Pons (tissue), 1 donor: ENCODE results near the gene SFXN5.

Experiments
- DNase-seq: peaks from one replicate; pipeline ENCODE4 v3.0.0-alpha.2; 2016; ENCODE audit warnings: low spot score

The SFXN5 gene

DNA sequence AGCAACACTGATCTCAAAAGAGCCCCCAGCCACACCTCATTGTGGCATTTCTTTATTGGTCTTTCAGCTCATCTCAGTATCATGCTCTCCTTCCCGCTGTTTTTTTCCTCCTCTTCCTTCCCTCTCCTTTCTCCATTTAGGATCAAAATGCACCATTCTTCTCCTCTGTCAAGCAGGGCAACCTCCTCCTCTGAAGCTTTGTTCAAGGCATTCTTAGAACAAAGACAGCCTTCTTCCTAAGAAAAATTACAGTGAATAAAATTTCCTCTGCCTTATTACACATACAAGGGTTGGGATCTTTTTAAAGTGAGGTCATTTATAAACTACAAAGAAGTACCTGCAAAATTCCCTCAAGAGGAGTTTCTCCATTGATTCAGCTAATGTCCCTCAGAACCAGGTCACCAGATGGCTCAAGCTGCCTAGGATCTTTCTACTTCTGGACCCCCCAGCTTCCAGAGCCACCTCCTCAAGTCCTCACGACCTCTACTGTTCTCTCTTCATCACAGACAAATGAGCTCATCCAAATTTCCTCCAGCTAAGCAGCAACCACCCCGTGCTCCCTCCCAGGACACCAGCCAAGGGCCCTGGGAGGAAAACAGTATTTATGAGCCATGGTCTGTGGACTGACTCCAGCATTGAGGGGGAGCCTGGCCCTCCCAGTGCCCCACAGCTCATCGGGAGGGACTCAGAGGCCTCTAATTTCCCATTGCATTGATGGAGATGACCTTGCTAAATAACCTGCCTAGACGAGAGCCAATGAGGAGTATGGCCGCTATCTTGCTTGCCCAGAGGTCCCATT is 18.0 kb downstream of the SFXN5 start:
- peak; percentile 51 for DNase-seq

DNA sequence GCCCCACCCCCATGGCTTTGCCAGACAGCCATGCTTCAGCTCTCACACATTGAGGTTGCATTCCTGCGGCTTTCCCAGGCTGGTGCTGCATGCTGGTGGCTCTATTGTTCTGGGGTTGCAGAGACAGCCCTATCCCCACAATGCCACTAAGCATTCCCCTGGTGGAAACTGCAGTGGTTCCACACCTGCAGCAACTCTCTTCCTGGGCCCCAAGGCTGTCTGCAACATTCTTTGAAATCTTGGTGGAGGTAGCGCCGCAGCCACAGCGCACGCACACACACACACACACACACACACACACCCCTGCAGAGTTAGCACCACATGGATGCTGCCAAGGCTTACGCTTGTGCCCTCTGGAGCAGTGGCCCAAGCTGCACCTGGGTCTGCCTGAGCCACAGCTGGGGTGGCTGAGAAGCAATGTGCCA is 21.4 kb downstream of the SFXN5 start:
- DNase-seq = no peak

DNA sequence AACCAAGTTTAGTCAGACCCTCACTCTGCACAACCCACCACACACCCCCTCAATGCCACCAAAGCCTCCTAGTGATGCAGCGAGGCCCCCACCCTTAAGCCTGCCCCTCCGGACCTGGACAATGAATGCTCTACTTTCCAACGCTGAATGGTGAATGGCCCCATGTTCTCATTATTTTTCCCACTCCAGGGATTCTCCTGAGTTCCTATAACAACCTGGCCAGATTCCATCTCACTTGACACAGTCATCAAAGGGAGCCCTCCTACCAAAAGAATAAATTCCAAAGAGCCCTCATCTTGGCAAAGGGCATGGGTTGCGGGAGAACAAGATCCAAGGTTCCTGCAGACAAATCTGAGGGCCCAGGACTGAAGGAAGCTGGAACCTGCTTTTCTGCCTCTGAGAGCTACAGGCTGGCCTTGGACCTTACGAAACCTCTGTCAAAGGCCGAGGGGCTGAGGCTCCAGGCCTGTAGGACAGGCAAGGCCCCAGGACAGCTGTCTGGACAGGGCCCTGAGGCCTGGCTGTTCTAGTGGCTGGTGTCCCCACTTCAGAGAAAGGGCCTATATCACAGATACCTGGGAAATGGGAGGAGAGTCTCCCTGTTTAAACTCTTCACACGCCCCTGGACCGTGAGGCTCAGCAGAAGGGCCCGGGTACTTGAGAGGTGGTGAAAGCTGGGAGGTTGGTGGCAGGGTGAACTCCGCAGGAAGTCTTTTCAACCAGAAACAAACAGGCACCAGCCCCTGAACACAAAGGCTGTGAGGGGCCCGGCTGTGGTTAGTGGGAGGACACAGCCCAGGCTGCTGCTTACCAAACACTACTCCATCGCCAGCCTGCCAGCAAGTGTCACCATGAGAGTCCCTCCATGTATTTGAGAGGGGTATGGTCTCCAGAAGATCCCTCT is 27.3 kb downstream of the SFXN5 start:
- peak; percentile 59 for DNase-seq

DNA sequence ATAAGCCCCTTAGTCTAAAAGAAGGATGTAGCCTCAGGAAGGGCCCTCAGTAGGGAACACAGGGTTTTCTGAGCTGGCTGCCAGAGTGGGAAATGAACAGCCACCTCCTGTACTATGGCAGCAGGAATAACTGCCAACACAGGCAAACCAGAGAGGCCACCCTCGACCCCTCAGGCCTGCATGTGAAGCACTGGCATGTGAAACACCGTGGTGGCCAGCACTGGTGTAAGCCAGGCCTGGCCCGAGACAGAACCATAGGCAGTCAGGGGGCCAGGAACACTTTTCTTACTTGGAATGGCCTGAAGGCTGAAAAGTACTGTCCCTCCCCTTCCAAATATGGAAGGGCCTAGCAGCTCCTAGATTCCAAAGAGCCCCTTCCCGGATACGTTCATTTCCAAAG is 28.2 kb downstream of the SFXN5 start:
- DNase-seq = no peak

DNA sequence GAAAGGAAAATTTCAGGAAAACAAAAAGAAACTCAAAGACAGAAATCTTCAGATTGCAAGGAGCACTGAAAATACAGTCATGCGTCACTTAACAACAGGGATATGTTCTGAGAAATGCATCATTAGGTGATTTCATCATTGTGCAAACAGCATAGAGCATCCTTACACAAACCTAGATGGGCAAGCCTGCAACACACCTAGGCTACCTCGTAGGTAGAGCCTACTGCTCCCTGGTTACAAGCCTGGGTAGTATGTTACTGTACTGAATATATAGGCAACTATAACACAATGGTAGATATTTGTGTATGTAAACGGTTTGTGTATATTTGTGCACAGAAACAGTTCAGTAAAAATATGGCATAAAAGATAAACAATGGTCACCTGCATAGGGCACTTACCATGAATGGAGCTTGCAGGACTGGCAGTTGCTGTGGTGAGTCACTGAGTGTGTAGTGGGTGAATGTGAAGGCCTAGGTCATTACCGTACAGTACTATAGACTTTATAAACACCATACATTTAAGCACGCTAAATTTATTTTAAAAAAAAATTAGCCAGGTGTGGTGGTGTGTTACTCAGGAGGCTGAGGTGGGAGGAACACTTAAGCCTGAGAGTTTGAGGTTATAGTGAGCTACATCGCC is 33.4 kb downstream of the SFXN5 start:
- DNase-seq = no peak

DNA sequence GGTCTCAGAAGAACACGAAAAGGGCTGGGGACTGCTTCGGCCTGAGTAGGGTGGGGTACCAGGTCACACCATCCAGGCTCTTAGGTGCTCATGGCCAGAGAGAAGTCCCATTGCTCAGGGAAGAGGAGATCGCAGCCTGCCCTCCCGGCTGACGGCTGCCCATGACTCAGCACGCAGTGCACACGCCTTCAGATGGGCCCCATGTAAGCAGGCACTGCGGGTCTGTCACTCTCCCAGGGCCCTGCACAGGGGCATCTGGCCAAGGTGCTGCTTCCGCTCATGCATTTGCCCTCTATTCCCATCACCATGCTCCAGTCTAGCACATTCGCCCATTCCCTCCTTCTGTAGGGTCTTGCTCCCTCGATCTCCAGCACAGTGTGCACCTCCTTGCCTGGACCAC is 34.7 kb downstream of the SFXN5 start:
- DNase-seq = no peak

DNA sequence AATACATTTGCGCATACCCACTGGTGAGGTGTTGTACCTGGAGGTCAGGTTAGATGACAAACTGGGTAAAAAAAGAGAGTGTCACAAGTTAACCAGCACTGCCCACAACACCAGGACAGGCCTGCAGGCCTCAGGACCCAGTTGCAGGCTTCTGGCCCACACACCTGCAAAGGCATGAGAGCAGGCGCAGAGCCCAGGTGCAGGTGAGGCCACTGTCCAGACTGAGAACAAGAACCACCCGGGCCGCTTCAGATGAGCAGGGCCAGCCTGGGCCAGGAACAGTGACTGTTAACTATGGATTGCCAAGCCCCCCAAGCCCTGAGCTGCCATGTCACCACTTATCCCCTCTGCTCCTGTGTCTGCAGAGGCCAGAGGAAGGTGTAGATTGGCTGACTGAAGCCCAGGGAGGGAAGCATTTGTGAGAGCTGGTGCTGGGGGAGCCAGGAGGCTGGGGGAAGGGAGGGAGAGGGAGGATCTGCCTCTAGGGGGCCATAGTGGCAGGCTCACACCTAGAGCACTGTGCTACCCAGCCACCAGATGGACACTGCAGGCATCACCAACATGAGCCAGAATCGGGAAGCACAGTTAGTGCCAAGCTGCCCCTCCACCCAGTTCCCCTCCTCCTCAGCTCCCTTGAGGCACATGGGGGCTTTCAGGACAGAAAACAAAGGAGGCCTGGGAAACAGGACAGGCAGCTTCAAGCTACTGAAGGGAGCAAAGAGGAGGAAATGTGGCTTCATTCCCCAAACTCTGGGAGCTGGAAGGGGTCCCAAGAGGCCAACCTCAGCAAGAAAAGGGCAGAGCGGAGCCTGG is 35.4 kb downstream of the SFXN5 start:
- DNase-seq = peak; percentile 55

DNA sequence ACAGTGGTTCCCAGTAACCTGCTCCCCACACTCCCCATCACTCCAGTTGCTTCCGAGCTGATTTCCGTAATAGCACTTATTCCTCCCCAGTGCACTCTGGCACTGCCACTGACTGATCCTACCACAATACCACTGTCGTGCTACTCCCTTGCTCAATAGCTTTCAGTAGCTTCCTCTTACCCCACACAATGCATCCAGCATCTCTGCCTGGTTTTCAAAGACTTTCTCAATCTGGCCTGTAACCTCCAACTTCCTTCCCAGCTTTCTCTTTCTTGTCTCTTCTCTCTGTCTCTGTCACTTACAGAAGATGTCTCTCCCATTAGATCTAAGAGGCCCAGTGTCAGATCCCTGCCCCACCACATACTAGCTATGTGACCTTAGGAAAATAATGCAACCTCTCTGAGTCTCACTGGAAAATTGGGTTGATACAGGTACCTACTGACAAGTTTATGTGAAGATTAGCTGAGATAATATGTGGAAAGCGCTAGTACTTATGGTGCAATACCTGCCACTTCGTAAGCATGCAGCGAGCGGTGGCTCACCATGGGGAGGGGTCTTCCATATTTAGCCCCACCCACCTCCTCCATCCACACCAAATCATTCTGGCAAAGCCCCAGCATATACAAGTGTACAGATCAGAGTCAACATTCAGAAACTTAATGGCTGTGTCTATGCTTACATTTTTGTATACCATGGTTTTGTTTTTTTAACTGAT is 36.7 kb downstream of the SFXN5 start:
- DNase-seq = no peak

DNA sequence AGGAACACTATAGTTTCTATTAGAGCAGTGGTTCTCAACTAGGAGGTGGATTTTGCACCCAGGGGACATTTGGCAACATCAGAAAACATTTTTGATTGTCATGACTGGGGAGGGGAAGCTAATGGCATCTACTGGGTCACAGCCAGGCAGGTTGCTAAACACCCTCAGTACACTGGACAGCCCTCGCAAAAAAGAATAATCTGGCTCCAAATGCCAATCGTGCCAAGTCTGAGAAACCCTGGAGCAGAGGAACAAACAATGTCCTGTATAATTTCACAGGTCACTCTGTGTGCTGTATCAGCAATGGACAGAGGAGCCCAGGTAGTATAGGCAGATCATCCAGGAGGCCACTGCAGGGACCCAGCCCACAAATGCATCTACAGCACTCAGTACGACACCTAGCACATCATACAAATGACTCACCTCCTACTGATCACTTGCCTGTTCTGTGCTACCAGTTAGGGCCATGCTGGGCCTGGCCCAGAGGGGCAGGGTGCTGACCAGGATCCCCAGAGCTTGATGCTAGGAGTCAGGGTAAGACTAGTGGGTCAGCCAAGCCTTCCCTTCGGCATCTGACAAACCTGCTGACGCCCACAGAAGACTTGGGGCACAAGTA is 37.6 kb downstream of the SFXN5 start:
- DNase-seq = no peak

DNA sequence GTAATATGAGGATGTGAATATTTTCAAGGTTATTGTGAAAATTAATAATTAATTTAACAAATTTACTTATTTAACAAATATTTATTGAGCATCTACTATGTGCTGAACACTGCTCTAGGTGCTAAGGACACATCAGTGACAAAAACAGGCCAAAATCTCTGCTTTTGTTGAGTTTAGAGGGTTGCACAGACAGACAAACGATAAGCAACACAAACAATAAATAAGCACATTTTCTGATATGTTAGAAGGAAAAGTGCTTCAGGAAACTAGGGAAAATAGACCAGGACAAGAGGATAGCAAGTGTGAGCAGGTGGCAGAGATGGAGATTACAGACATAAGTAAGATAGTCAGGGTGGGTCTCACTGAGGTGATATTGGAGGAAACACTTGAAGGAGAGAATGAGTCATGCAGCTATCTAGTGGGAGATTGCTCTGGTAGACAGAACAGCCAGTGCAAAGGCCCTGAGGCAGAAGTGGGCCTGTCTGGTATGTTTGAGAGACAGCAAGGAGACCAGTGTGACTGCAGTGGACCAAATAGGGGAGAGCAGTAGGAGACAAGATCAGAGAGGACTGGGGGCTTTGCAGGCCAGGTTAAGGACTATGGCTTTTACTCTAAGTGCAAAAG is 38.3 kb downstream of the SFXN5 start:
- no peak for DNase-seq

DNA sequence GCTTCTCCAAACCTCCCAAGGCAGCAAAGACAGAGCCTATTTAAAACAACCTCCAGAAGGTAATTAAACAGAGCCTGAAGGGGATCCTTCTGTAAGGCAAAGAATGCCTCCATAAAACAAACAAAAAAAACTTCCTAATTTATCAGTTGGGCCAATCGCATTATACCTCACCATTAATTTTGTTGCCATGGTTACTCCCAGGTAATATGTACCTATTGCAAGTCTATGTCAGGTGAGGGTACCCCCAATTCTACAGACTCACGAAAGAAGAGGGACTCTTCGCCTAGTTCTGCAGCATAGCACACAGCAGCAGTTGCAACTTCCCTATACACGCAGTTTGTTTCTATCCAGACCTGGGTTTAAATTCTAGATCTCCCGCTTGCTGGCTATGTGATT is 38.8 kb downstream of the SFXN5 start:
- DNase-seq = no peak

DNA sequence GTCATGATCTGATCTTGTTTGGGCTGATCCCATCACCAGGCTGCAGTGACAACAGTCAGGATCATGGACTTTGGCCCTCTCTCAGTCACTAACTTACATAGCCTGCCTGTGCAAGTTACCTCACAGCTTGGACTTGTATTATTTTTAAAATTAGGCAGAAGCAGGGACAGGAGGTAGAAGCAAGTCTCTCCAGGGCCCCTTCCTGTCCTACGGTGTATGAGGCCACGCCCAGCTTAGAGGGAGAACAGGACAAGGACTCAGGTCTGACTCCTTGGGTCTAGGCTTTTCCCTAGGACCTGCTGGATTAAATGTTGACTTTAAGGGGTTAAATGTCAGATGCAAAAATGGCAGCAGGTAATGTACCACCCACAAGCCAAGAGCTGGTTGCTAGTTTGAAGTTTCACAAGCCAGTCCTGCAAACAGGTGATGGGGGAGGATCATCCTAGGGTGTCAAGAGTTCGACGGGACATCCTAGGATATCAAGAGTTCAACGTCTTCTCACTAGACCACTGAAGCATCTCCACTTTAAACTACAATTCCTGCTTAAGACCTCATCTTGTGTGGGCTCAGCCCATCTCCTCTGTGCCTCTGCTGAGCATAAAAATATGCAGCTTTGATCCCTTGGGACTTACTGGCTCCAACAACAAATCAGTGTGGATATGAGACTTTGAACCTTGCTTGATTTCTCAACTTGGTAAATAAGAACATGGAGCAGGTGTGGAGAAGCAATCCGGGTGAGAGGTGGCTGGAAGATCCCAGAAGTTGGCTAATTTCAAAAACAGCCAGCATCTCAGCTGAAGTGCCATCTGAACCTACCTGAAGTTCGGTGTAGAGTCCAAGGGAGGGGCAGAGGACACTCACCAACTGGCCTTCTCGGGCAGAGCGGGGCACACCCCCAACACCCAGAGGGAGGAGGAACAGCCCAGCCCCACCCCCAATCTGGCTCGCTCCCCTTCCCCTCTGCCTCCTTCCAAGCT is 39.5 kb downstream of the SFXN5 start:
- DNase-seq = no peak

DNA sequence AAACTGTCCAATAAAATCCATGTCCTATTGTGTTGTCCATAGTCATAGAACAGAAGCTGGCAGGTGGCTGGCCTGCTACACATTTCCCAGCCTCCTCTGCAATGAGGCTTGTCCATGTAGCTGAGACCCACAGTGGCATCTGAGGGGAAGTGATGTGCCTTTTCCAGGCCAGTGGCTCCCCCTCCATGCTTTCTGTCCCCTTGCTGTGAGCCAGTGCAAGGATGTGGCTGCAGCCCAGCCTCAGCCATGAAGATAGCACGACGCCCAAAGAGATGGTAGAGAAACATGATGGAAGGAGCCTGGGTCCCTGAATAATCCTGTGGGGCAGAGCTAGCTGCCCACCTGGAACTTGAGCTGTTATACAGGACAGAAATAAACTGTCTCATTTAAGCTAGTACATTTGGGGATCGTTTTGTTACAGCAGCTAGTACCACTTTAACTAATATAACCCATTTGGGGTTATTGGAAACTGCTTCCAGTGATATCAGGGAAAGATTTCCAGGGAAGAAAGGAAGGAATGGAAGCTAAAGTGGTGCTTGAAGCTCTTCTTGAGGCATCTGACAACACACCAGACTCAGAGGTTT is 40.3 kb downstream of the SFXN5 start:
- no peak for DNase-seq

DNA sequence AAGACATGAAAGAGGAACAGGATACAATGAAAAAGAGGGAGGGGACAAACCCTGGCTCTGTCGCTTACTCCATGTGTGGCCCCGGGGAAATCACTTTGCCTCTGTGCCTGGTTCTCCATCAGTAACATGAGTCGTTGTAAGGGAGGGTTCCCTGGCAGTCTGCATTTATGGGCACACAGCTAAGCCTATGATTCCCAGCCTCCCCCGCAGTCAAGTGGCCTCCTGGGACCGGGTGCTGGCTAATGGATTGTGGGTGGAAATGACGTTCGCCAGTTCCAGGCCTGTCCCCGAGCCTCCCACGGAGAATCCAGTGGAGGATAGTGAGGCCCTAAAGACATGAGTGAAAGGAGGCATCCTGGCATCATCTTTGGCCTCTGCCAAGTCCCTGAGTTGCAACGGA is 42.7 kb downstream of the SFXN5 start:
- DNase-seq = no peak

DNA sequence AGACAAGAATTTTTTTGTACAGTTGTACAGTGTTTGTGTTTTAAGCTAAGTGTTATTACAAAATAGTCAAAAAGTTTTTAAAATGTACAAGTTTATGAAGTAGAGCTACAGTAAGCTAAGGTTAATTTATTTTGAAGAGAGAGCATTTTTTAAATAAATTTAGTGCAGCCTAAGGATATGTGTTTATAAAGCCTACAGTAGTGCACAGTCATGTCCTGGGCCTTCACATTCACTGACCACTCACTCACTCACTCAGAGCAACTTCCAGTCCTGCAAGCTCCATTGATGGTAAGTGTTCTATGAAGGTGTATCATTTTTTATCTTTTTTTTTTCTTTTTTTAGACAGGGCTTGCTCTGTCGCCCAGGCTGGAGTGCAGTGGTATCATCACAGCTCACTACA is 44.2 kb downstream of the SFXN5 start:
- DNase-seq = no peak

DNA sequence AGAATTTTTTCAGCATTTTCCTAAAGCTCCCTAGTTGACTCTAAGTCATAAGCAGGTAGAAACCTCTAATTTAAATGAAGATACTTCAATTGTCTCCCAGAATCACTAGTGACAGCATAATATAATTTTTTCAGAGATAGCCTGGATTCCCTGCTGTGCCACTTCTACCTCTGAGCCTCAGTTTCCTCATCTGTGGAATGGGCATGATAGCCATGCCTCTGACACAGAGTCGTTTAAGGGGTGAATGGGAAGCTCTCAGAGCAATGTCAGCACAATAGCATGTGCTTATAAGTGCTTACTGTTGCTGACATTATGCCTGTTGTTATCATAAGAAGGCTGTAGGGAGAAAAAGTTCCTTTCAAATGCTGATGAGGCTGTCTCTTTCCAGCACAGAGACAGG is 48.0 kb downstream of the SFXN5 start:
- no peak for DNase-seq

DNA sequence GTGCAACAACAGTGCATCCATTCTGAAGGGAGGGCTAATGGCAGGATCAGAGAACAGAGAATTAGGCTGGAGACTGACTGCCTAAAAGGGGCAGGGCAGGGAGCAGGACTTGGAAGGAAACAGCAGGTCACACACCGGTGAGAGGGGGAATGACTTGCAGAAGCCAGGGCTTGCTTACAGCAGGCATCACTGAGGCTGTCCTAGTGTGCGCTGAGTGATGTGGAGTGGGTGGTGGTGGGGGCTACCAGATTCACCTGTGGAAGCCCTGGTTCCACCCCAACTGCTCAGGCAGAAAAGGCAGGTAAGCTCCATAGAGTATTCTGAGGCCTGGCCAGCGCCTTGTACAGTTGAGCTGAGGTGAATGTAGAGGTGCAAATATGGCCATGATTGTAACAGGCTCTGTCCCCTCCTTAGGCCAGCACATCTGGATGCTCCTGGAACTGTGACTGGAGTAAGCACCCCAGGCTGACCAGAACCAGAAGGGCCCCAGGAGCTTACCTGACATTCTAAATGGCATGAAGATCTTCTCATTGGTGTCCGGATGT is 49.4 kb downstream of the SFXN5 start:
- DNase-seq = no peak

DNA sequence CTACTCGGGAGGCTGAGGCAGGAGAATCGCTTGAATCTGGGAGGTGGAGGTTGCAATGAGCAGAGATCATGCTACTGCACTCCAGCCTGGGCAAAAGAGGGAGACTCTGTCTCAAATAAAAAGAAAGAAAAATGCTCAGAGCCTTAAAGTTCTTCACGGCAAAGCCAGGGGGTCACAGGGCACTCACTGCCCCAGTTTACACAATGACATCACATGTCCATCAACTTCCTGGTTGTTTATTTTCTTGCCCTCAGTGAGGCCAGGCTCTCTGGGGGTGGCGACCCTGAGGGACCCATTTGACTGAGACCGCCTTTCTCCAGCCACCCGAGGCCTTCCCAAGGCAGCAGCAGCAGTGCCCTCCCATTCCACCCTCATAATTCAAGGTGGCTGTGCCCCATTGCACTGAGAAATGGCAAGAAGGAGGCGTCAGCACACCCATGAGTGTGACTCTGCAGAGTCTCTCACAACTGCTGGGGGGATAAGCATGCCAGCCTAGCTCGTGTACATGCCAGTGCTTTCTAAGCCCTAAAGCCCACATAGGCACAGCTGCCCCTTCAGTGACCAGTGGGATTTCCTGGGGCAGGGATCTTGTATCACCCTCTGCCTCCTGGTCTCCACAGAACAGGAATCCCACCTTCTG is 50.0 kb downstream of the SFXN5 start:
- DNase-seq = no peak
